HEK293T (cell line): ENCODE data around the gene TPCN2.

ENCODE experiments used
- CTCF ChIA-PET: fragments of 350-600 bp; formaldehyde crosslinking; extraction: SDS; loops from one replicate; lab custom pipeline; 2021; ENCODE audit warnings: antibody characterized with exemption, inconsistent platforms; lab: Yijun Ruan, JAX
- POLR2A ChIA-PET: fragments of 350-600 bp; formaldehyde crosslinking; extraction: SDS; loops from one replicate; lab custom pipeline; 2020; ENCODE audit warnings: antibody characterized with exemption, inconsistent platforms; lab: Yijun Ruan, JAX
- DNase-seq: peaks from one replicate; pipeline ENCODE4 v3.0.0; 2012; ENCODE audit warnings: mixed read lengths; ENCODE audit errors: extremely low spot score
- ARNT ChIP-seq: fragments of 450-650 bp; IDR thresholded peaks from 2 replicates; pipeline ENCODE4 v1.6.1; 2017; ENCODE audit warnings: mild to moderate bottlenecking
- BHLHE40 ChIP-seq: fragments of 450-650 bp; IDR thresholded peaks from 2 replicates; pipeline ENCODE4 v1.6.1; 2016; ENCODE audit warnings: mild to moderate bottlenecking, moderate library complexity, borderline replicate concordance
- CTBP1 ChIP-seq: fragments of 450-650 bp; IDR thresholded peaks from 2 replicates; pipeline ENCODE4 v1.6.1; 2016; ENCODE audit warnings: borderline replicate concordance
- ELF4 ChIP-seq: fragments of 450-650 bp; IDR thresholded peaks from 2 replicates; pipeline ENCODE4 v1.6.1; 2017; ENCODE audit warnings: antibody characterized with exemption
- FOXA1 ChIP-seq: fragments of 450-650 bp; IDR thresholded peaks from 2 replicates; pipeline ENCODE4 v1.6.1; 2016; ENCODE audit warnings: mild to moderate bottlenecking
- FOXK2 ChIP-seq: fragments of 450-650 bp; IDR thresholded peaks from 2 replicates; pipeline ENCODE4 v1.6.1; 2016; ENCODE audit warnings: mild to moderate bottlenecking
- FOXM1 ChIP-seq: fragments of 450-650 bp; IDR thresholded peaks from 2 replicates; pipeline ENCODE4 v1.6.1; 2017; ENCODE audit warnings: mild to moderate bottlenecking, borderline replicate concordance
- HDGF ChIP-seq: fragments of 450-650 bp; IDR thresholded peaks from 2 replicates; pipeline ENCODE4 v1.6.1; 2017; ENCODE audit warnings: antibody characterized with exemption, borderline replicate concordance
- L3MBTL2 ChIP-seq: fragments of 450-650 bp; conservative IDR thresholded peaks from 2 replicates; pipeline ENCODE4 v1.6.1; 2016; ENCODE audit warnings: mild to moderate bottlenecking
- LEF1 ChIP-seq: fragments of 450-650 bp; IDR thresholded peaks from 2 replicates; pipeline ENCODE4 v1.6.1; 2017; ENCODE audit warnings: mild to moderate bottlenecking, borderline replicate concordance
- NFRKB ChIP-seq: fragments of 450-650 bp; IDR thresholded peaks from 2 replicates; pipeline ENCODE4 v1.6.1; 2016; ENCODE audit warnings: mild to moderate bottlenecking, moderate library complexity
- PKNOX1 ChIP-seq: fragments of 450-650 bp; IDR thresholded peaks from 2 replicates; pipeline ENCODE4 v1.6.1; 2016
- SP1 ChIP-seq: fragments of 450-650 bp; IDR thresholded peaks from 2 replicates; pipeline ENCODE4 v1.6.1; 2017
- SUZ12 ChIP-seq: fragments of 450-650 bp; IDR thresholded peaks from 2 replicates; pipeline ENCODE4 v1.6.1; 2016; ENCODE audit warnings: mild to moderate bottlenecking
- TARDBP ChIP-seq: fragments of 450-650 bp; IDR thresholded peaks from 2 replicates; pipeline ENCODE4 v1.6.1; 2016
- ZNF384 ChIP-seq: fragments of 450-650 bp; IDR thresholded peaks from 2 replicates; pipeline ENCODE4 v1.6.1; 2016

TPCN2 gene

GRCh38 chr11:69100454-69101114 is 51.9 kb downstream of the TPCN2 start:
- ChIA-PET CTCF (interaction anchor here (1.2 kb wide), 1 partner anchor 31 kb away, joined by 6 read pairs; no protein-coding TSS in a partner anchor), POLR2A (no interaction called here)
- TF ChIP-seq CTBP1 (no peak), HDGF (no peak), FOXM1 (no peak), ZNF384 (no peak), PKNOX1 (no peak), FOXK2 (no peak), ARNT (no peak), SUZ12 (no peak), BHLHE40 (no peak)
- DNase-seq = no peak

GRCh38 chr11:69101115-69101791 is 52.5 kb downstream of the TPCN2 start:
- CTCF ChIA-PET = interaction anchor here (0.8 to 1.2 kb wide), 2 partner anchors 30 to 540 kb away, joined by 4 to 6 read pairs; no protein-coding TSS in a partner anchor
- TF ChIP-seq SP1 (no peak), FOXM1 (no peak), SUZ12 (no peak), NFRKB (no peak), PKNOX1 (no peak), FOXA1 (no peak), LEF1 (no peak), BHLHE40 (no peak), L3MBTL2 (no peak), ARNT (no peak), HDGF (no peak), FOXK2 (no peak), TARDBP (no peak), ZNF384 (no peak), ELF4 (no peak), CTBP1 (no peak; the same call in 1 of the 2 replicates)
- peak; percentile 84 for DNase-seq
- POLR2A ChIA-PET = no interaction called here

- no peak for TF ChIP-seq ELF4
- TF ChIP-seq NFRKB = no peak
- TF ChIP-seq LEF1 = no peak
- TF ChIP-seq L3MBTL2 = no peak
- TF ChIP-seq FOXA1 = no peak
- no peak for TF ChIP-seq ARNT
- no peak for TF ChIP-seq CTBP1
- TF ChIP-seq PKNOX1 = no peak
- TF ChIP-seq TARDBP = no peak
- no peak for TF ChIP-seq BHLHE40
- no peak for TF ChIP-seq FOXK2
- TF ChIP-seq FOXM1 = no peak
- TF ChIP-seq SP1 = no peak
- no peak for TF ChIP-seq SUZ12
Observed at GRCh38 chr11:69101792-69102695, 53.3 kb downstream of the TPCN2 start.

GRCh38 chr11:69102732-69103615 is 54.2 kb downstream of the TPCN2 start:
- no peak for TF ChIP-seq TARDBP
- TF ChIP-seq HDGF = no peak
- no peak for TF ChIP-seq SP1
- ChIA-PET POLR2A (interaction anchor here (0.8 kb wide), 1 partner anchor 536 kb away, joined by 4 read pairs; no protein-coding TSS in a partner anchor), CTCF (interaction anchor here (0.6 to 0.9 kb wide), 2 partner anchors 78 to 540 kb away, joined by 3 read pairs; no protein-coding TSS in a partner anchor)
- DNase-seq = no peak

More at GRCh38 chr11:69101792-69102695, 53.3 kb downstream of the TPCN2 start:
- POLR2A ChIA-PET = interaction anchor here (0.8 kb wide), 1 partner anchor 537 kb away, joined by 4 read pairs; no protein-coding TSS in a partner anchor
- DNase-seq = no peak
- CTCF ChIA-PET = interaction anchor here (0.8 to 1.2 kb wide), 3 partner anchors 29 to 541 kb away, joined by 3 to 6 read pairs (median 4); no protein-coding TSS in a partner anchor
